Skeletal muscle satellite cell (primary cell): ENCODE data around the gene SGCD.

ENCODE experiments used
- H3K27me3 ChIP-seq: 2 replicates; pipeline ENCODE4 v1.7.0; 2013; ENCODE audit warnings: low read length; ENCODE audit not compliant: control insufficient read depth, insufficient read depth
- H3K36me3 ChIP-seq: 2 replicates; pipeline ENCODE4 v1.7.0; 2013; ENCODE audit warnings: mild to moderate bottlenecking, control low read depth, low read length; ENCODE audit not compliant: insufficient read depth
- H3K4me1 ChIP-seq: 2 replicates; pipeline ENCODE4 v1.7.0; 2013; ENCODE audit warnings: low read length; ENCODE audit not compliant: control insufficient read depth, insufficient read depth
- H3K4me2 ChIP-seq: 2 replicates; pipeline ENCODE4 v1.7.0; 2013; ENCODE audit warnings: mild to moderate bottlenecking, low read length
- H3K4me3 ChIP-seq: 2 replicates; pipeline ENCODE4 v1.7.0; 2013; ENCODE audit warnings: low read length
- H3K9ac ChIP-seq: 2 replicates; pipeline ENCODE4 v1.7.0; 2013; ENCODE audit warnings: mild to moderate bottlenecking, low read depth, low read length, moderate library complexity
- H3K9me3 ChIP-seq: replicated peaks from 2 replicates; pipeline ENCODE4 v1.7.0; 2013; ENCODE audit warnings: mild to moderate bottlenecking, control low read depth, low read length

The SGCD gene

GRCh38 chr5:156460471-156460870 is 133.5 kb downstream of the SGCD start:
- Histone ChIP-seq H3K9me3 (no peaks in the 10 kb centered on the region), H3K4me3 (no peak overlapping the region), H3K4me1 (peaks cover 22% of the 10 kb centered on the region), H3K36me3 (no peaks in the 10 kb centered on the region), H3K9ac (no peak overlapping the region), H3K27me3 (no peaks in the 10 kb centered on the region), H3K4me2 (no peak overlapping the region)

- Histone ChIP-seq H3K27me3 (no peaks in the 10 kb centered on the region), H3K4me1 (peaks cover 5% of the 10 kb centered on the region), H3K36me3 (no peaks in the 10 kb centered on the region), H3K9me3 (no peaks in the 10 kb centered on the region), H3K9ac (no peak overlapping the region), H3K4me2 (no peak overlapping the region), H3K4me3 (no peak overlapping the region)
These were observed 139.9 kb downstream of the SGCD start for GRCh38 chr5:156466871-156467270.

DNA sequence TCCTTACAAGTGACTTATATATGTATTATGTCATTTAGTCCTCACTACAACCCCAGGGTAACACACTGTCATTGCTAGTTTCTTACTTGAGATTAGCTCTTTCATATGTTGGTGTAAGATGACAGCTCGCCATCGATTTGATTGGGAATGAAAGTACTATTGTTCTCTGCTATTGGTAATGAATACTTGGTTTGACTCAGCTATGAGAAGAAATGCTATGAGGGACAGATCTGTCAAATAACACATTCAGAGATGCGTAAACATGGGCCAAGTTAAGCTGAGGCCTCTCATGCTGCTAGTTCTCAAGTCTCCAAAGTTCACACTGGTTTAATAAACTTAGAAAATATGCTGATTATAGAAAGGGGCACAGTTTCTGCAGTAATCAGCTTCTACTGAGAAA is 142.7 kb downstream of the SGCD start:
- Histone ChIP-seq H3K9me3 (no peaks in the 10 kb centered on the region), H3K4me1 (peaks cover 18% of the 10 kb centered on the region), H3K27me3 (no peaks in the 10 kb centered on the region), H3K9ac (no peak overlapping the region), H3K36me3 (no peaks in the 10 kb centered on the region), H3K4me2 (no peak overlapping the region), H3K4me3 (no peak overlapping the region)

DNA sequence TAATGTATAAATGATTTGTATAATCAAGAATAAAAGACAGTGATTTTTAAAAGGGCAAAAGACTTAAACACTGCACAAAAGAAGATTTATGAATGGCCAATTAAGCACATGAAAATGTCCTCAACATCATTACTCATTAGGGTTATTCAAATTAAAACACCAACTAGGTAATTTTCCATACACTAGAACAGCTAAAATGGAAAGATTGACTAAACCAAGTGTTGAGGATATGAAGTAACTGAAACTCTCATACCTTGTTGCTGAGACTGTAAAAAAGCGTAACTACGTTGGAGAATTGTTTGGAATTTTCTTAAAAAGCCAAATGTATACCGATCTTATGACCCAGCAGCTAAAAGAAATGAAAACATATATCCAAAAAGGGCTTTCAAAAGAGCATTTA is 144.9 kb downstream of the SGCD start:
- no peaks in the 10 kb centered on the region for H3K9me3 ChIP-seq
- peaks cover 41% of the 10 kb centered on the region for H3K4me1 ChIP-seq
- no peaks in the 10 kb centered on the region for H3K36me3 ChIP-seq
- no peak overlapping the region for H3K4me3 ChIP-seq
- H3K4me2 ChIP-seq: no peak overlapping the region
- no peaks in the 10 kb centered on the region for H3K27me3 ChIP-seq
- H3K9ac ChIP-seq: no peak overlapping the region

DNA sequence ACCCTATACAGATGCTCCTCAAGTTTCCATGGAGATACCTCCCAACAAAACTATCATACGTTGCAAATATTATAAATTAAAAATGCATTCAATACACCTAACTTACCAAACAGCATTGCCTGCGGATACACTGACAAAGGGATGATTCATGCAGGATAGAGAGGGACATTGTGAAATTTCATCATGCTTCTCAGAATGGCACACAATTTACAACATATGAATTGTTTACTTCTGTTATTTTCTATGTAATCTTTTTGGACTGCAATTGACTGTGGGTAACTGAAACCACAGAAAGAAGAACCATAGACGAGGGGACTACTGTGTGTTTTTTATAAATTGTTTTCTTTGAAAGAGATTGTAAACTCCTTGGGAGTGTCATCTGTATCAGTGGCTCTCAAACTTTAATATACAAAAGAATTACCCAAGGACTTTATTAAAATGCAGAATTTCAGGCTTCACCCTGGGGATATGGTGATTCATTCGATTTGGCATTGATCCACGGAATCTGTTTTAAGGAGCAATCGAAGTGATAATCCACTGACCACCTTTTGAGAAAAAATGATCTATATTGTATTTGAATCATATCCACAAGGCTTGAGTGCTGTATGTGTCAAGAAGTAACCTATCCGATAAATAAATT is 146.4 kb downstream of the SGCD start:
- no peaks in the 10 kb centered on the region for H3K9me3 ChIP-seq
- H3K4me2 ChIP-seq: no peak overlapping the region
- H3K4me3 ChIP-seq: no peak overlapping the region
- H3K9ac ChIP-seq: no peak overlapping the region
- no peaks in the 10 kb centered on the region for H3K36me3 ChIP-seq
- H3K27me3 ChIP-seq: no peaks in the 10 kb centered on the region
- H3K4me1 ChIP-seq: peaks cover 46% of the 10 kb centered on the region

DNA sequence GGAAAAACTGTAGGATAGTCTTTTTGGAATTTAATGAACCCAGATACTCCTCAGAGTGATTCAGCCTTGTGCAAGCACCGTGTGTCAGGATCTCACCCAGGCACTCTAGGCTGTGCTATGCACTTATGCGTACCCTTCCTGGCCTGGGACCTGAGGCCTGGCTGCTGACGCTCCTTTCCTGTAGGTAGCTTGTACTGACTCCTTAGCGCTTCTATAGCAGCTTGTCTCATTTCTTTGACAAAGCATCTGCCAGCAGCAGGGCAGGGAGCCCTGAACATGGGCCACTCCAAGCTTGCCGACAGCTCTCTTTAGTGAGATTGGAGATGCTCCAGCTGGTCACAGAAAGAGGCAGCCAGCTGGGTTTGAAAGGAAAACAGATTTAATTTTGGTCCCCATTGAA is 147.3 kb downstream of the SGCD start:
- H3K9ac ChIP-seq: no peak overlapping the region
- H3K36me3 ChIP-seq: no peaks in the 10 kb centered on the region
- no peaks in the 10 kb centered on the region for H3K9me3 ChIP-seq
- H3K4me1 ChIP-seq: peaks cover 47% of the 10 kb centered on the region
- no peaks in the 10 kb centered on the region for H3K27me3 ChIP-seq
- H3K4me2 ChIP-seq: no peak overlapping the region
- no peak overlapping the region for H3K4me3 ChIP-seq

DNA sequence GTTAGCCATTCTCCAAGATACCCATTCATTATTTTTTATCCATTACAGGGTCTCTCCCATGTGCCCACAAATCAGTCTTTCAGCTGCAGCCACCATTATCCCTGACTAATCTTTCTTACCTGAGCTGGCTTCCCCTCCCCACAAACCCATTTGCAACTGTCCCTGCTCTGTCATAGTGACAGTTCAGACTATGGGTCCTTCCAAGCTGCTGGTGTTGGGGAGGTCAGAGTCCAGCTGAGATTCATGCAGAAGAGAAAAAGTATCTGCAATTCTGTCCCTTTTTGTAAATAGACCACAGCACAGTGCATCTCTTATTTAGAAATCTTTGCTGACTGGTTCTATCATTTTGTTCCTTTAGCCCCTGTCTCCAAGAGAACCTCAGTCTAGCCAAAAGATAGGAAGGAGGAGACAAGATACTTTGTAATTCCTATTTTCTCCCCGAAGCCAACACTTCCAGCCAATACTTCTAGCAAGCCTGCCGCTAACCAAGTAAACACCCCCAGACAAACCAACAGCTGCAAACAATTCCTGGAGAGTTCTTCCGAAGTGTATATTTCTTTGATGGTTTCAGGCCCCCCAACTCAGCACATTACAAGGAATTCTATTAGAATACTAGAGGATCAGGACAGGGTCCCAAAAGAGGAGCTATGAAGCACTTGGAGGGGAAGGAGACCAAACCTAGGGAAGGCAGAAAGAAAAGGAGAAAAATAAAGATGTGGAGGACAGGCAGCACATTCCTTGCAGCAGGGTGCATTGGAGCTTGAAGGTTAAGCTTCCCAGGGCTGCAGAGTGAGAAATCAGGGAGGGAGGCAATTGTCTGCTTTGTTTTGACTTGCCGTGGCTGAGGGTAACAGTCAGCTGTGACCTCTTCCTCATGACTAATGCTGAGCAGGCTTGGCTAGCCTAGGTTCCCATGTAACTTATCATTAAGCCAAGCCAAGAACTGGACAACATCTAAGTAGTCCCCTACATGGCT is 148.5 kb downstream of the SGCD start:
- peaks cover 58% of the 10 kb centered on the region for H3K4me1 ChIP-seq

DNA sequence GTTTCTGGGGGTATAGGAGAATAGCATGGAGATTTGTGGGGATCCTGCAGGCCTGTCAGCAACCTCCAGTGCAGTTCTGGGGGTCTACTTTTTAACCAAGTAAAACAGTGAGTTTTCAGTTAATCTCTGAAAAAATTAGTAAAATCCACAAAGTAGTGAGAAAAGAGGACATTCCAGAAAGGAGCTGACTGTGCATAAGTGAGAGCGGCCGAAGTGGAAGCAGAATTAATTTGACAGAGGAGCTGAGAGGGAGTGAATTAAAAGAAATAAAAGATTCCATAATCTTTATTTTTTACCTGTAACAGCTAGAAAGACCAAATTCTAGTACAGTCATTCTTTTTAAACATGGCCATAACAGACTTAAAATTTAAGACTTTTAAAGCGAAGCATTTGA is 149.2 kb downstream of the SGCD start:
- no peaks in the 10 kb centered on the region for H3K27me3 ChIP-seq
- H3K4me3 ChIP-seq: no peak overlapping the region
- peak overlapping the region; percentile 47 for H3K9ac ChIP-seq
- peaks cover 59% of the 10 kb centered on the region for H3K4me1 ChIP-seq
- no peaks in the 10 kb centered on the region for H3K36me3 ChIP-seq
- peak overlapping the region; percentile 52 for H3K4me2 ChIP-seq
- H3K9me3 ChIP-seq: no peaks in the 10 kb centered on the region

More for the DNA sequence above, 148.5 kb downstream of the SGCD start:
- no peaks in the 10 kb centered on the region for H3K36me3 ChIP-seq
- H3K27me3 ChIP-seq: no peaks in the 10 kb centered on the region
- H3K4me2 ChIP-seq: peak overlapping the region; percentile 60
- H3K9ac ChIP-seq: peak overlapping the region; percentile 55
- H3K9me3 ChIP-seq: no peaks in the 10 kb centered on the region
- H3K4me3 ChIP-seq: no peak overlapping the region

DNA sequence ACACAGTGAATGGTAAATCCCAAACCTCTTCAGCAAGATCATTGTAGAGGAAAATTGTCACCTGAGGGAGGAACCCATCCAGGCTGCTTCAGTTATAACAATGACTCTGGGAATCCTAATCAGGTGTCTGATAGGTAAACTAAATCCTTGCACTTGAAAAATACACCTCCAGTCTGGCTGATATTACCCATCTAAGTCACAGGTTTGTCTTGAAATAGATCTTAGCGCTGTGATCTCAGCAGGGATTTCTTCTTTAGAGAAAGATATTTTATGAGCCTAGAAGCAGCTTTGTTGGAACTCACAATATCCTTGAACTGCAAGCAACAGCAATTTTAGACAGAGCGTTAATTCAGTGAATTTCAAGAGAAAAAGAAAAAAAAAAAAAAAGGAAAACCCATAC is 149.7 kb downstream of the SGCD start:
- Histone ChIP-seq H3K4me2 (no peak overlapping the region), H3K27me3 (no peaks in the 10 kb centered on the region), H3K9ac (peak overlapping the region; percentile 47), H3K36me3 (no peaks in the 10 kb centered on the region), H3K4me1 (peaks cover 64% of the 10 kb centered on the region), H3K9me3 (no peaks in the 10 kb centered on the region), H3K4me3 (no peak overlapping the region)

DNA sequence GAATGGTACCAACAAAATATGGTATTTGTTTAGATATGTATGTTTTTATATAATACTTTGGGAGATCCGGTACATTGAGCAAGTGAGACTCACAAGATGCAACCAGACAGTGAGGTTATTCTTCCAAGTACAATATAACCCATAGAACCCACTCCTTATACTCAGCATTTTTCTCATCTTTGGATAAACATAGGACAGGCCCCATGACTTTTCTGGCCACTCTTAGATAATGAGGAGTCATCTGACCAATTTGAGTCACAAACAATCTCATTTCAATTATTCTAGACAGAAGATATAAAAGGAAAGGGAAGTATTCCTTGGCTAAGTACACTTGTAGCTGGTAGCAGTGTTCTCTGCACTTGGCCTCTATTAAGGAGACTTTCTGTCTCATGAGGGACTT is 150.2 kb downstream of the SGCD start:
- no peak overlapping the region for H3K4me3 ChIP-seq
- H3K4me1 ChIP-seq: peaks cover 65% of the 10 kb centered on the region
- no peaks in the 10 kb centered on the region for H3K27me3 ChIP-seq
- no peaks in the 10 kb centered on the region for H3K9me3 ChIP-seq
- no peak overlapping the region for H3K4me2 ChIP-seq
- no peaks in the 10 kb centered on the region for H3K36me3 ChIP-seq
- H3K9ac ChIP-seq: no peak overlapping the region

GRCh38 chr5:156479849-156480248 is 152.9 kb downstream of the SGCD start:
- H3K9ac ChIP-seq: peak overlapping the region; percentile 52
- peaks cover 45% of the 10 kb centered on the region for H3K4me1 ChIP-seq
- H3K36me3 ChIP-seq: no peaks in the 10 kb centered on the region
- peak overlapping the region; percentile 7 for H3K4me2 ChIP-seq
- no peaks in the 10 kb centered on the region for H3K9me3 ChIP-seq
- H3K4me3 ChIP-seq: no peak overlapping the region
- H3K27me3 ChIP-seq: no peaks in the 10 kb centered on the region
